Measurements from ENCODE around the gene PRCD.
A peak's percentile ranks its signal among the peaks of the same experiment; 100 is the strongest.

The PRCD gene, protein sequence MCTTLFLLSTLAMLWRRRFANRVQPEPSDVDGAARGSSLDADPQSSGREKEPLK

DNA sequence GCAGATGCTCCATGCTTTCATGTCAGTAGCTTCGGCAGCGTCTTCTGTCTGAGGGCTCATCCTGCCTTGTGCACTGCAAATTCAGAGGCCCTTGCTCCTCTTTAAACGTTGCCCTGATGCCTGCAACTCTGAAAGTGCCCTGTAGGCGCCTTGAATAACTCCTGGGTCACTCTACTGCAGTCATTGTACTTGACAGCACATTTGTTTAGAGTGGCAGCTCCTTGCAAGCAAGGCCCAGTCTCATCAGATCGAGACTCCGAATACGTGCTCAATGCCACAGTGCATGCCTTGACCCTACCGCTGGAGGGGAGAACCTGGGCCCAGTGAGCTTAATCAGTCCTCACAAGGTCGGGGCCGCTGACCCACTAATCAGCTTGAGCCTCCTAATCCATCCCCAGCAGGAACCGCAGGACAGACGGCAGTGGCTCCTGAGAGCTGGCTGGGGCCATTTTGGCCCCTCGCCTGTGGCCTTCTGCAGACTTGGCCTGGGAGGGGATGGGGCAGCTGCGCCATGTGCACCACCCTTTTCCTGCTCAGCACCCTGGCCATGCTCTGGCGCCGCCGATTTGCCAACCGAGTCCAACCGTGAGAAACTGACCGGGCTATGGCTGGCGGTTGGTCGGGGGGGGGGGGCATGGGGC, at the start of gene PRCD:
Gene PRCD, plus strand, starts transcription at position 414 of the 641 bp plus-strand sequence. Its CDS starts 98 bp downstream, at position 512.
- DNase-seq, result no peak

DNA sequence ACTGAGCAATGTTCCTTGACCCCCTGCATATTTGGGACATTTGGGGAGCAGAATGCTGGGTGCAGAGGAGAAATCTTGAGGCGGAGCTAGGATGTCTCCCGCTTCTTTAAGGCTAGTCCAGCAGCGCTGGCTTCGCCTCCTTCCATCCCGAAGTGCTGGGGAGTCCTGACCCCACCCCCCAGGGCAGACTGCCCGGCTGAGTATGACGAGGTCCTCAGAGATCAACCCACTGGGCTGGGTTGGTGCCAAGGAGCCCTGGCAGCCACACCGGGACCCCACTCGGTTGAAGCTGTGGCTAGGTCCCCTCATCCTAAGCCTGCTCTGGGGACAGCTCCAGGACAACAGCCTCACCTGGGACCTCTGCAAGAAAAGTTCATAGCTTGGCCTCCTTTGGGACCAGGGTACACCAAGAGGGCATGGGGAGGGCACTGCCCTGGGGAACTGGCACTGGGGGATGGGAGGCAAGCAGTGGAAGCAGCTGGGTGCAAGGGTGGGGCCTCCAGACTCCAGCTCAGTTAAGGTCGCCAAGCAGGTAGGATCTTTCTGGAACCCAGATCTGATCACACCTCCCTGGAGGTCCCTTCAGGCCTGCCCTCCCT, 49.6 kb upstream of the PRCD start:
- no peak for DNase-seq

DNA sequence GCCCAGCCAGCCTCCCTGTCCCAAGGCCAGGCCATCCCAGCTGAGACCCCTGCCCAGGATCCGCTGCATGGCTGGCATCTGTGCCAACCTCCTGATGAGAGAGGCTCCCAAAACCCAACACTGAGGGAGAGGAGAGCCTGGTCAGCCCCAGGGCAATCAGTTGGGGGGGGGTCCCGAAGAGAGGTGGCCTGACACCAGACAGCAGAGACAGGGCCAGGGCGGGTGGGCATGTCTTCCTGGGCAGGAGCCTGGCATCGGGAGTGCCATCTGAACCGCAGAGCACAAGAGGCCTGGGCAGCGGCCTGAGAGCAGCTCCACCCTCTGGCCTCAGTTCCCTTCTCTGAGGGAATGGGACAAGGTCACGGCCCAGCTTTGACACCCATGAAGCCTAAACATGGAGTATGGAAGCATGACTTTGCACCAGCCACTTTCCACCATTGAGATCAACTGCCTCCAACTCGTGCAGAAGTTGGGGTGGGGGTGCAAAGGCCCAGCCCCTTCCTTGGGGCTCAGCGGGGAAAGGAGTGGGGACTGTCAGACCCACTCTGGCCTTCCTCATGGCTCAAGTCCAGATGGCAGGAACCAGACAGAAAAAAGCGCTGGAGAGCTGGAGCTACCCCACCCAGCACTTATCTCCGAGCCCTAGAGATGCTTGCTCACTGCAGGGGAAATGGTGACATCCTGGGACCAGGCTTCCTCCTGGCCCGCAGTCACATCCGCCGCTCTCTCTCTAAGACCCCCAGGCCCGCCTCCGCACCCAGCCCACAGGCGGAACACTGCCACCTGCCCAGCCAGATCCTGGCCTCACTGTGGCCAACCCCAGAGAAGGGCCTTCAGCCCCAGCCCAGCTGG, 48.3 kb upstream of the PRCD start:
- DNase-seq, result no peak

DNA sequence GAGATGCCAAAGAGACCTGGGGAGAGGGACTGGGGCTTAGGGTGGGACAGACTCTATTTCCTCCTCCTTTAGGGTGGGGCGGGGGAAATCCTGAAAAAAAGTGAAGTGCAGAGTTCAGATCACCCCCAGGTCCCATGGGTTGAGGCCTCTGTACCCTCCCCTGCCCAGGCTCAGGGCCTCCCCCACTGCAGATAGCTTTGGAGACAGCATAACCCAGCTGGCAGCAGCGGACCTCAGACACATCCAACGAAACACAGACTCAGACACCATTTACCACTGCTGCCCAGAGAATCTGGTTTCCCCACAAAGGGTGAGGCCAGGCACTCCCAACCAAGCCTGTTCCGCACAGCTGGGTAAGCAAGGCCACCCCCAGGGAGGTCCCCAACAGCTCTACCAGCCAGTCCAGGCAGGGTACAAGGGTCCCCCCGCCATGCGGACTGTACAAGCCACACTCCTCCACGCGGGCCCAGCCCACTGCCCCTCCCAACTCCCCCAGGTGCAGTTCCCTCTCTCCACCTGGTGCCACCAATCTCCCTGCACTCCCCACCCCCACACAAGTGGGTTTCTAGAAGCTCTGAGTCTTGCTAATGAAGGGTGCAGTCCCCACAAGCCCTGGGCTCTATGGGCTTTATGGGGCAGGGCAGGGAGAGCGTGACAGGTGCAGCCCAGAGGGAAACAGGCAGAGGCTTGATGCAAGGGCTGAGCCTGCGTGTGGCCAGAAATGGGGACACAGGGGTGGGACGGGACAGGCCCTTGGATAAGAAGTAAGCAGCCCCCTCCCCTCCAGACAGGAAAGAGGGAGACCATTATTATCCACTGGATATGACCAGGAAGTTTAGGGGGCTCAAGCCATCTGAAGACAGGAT, 47.5 kb upstream of the PRCD start:
- no peak for DNase-seq

DNA sequence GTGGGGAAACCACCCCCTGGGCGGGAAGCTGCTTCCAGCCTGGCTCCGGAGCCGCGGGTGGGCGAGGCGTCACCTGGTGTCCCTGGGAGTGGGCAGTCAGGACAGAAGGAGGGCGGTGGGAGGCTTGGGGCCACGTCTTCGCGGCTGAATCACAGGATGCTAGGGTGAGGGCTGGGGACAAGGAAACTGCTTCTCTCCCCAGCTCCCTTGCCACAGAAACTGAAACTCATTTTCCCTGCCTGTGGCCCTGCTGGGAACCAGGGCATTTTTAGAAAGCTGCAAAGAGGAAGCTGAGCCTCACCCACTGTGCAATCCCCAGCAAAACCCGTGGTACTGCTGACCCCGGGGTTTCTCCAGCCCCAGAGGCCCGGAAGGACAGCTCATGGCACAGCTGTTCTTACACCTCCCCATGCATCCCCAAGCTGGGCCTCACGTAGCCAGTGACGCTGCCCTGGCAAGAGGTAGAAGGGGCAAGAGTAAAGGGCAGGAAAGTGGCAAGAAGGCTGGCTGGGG, 46.8 kb upstream of the PRCD start:
- DNase-seq, result no peak

DNA sequence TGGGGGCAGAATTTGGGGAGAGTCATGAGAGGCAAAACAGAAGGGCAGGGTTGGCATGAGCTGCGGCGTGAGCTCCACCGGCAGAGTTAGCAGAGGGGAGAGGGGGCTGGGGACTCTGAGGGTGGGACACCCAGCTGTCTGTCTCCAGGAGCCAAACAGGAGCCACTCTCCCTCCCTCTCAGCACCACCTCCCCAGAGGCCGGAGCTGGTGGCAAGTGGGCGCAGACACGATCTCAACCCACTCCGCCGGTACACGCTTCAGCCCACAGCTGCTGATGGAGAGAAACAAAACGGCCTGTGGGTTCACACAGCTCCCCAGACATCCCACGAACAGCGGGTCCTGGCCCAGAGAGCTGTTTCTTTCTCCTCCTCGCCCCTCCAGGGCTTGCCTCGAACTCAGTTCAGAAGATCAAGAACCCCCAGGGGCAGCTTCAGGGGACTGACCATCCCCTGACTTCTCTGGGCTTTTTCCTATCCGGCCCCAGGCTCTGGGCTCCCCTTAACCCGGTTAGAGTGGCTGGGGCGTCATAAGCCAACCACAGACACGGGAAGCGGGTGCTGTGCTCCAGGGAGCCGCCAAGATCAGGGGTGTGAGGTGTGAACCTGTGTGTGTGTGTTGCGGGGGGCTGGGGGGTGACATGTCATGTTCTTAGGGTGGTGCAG, 46.2 kb upstream of the PRCD start:
- no peak for DNase-seq

DNA sequence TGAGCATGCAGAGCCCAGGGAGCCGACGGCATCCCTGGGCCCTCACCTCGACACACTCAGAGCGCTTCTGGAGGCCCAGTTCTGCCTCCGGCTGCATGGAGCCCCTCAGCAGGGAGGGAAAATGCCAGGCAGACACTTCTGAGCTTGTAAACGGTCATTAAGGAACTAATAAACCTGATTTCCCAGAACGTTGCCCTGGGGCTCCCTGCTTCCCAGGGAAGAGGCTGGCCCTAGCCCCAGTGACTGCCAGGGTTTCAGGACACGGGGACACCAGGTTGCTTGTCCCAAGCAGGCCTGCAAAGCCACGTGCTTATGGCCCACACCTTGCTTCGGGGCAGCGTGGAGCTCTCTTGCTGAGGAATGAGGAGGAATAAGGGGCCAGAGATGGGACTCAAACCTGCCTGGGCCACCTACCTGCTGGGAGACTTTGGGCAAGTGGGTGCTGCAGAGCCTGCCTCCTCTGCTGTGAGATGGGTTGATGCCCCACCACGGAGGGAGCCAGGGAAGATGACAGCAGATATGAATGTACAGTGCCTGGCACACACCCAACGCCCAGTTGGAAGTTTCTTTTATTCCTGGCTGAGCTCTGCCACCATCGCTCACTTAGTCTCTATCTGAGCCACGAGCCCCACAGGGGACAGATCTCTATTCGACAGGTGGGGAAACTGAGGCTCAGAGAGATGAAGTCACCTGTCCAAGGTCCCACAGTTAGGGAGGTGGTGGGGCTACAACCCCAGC, 44.0 kb upstream of the PRCD start:
- no peak for DNase-seq

DNA sequence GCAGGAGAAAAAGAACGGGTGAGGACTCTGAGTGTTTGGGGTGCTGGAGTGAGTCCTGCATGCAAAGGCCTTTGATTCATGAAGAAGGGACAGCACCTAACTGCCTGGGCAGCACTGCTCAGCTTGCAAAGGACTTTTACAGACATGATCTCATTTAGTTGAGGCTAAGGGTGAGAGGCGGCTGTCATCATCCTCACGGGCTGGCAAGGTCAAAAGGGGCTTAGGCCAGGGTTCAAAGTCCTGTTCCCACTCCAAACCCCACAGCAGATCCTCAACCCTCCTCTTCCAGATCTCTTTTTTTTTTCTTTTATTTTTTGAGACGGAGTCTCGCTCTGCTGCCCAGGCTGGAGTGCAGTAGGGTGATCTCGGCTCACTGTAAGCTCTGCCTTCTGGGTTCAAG, 43.4 kb upstream of the PRCD start:
- no peak for DNase-seq

DNA sequence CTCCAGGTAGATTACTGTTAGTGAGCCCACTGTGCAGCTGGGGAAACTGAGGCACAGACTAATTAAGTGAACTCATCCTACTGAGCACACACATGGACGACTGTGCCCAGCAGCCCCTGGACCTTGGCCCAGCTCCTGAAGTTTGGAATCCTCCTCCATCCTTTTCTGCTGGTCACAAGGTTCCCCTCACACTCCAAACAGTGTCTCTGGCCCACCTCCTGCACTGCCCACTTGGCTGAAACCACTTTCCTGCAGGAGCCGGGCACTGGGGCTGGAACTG, 42.2 kb upstream of the PRCD start:
- no peak for DNase-seq

DNA sequence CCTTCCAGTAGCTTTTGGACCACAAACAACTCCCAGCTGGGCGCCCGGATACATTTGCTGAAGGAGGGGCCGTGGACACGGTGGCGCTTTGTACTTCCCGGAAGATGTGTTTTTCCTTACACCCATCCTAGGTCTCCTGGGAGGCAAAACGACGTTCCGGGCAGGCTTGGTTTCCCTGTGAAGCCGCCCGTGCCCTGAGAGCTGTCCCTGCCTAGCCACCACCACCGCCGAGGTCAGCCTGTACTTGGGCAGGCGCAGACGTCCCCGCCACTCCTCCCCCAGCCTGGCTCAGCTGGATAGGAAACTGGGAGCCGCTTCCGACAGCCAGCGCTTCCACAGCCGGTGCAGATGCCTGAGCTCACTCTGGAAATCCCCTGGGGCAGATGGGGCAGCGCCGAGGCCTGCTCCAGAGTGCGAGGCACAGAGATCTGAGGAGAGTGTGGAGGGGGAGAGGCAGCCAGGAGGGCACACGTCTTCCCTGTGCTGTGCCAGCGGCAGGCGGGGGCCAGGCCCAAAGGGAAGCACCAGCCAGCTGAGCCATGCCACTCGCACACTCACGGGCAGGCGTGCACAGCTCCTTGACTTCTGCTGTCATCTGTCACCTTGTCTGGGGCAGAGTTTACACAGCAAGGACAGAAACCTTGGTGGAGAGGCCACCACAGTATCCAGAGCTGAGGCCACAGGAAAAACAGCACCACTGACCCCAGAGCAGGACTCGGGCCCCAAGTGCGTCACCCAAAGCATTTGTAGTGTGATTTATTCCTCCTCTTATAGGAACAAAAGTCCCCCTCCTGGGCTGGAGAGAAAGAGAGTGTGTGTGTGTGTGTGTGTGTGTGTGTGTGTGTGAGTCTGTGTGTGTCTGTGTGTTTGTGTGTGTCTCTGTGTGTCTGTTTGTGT, 41.6 kb upstream of the PRCD start:
- no peak for DNase-seq

DNA sequence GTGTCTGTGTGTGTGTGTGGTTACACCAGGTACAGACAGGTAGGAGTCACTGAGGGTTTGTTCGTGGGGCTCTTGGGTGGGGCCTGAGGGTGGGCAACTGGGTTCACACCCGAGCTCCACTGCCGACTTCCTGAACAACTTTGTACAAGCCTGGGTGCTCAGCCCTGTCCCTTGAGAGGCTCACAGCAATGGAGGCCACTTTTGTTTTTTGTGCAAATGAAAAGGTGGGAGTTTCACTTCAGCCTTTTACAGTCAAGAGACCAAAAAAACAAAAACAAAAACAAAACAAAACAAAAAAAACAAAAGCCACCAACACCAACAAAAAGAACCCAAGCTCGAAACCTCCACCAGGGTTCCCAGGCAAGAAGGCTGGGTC, 41.0 kb upstream of the PRCD start:
- DNase-seq, result no peak

DNA sequence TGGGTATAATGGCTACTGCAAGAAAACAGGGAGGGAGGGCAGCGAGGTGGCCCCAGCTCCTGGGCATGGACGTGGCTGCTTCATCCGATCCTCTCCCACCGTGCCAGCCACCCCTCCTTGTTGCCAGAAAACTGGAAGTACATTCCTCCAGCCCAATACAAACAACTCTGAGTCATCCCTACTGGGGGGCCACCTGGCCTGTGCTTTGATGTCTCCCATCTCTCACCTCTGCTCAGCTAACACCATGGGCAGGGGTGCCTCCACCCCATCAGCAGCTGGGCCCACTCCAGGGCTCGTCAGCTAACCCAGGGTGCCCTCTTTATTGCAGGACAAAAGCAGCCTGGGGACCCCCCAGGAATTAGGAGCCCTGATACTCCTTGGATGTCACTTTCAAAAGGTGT, 40.6 kb upstream of the PRCD start:
- DNase-seq, result no peak

DNA sequence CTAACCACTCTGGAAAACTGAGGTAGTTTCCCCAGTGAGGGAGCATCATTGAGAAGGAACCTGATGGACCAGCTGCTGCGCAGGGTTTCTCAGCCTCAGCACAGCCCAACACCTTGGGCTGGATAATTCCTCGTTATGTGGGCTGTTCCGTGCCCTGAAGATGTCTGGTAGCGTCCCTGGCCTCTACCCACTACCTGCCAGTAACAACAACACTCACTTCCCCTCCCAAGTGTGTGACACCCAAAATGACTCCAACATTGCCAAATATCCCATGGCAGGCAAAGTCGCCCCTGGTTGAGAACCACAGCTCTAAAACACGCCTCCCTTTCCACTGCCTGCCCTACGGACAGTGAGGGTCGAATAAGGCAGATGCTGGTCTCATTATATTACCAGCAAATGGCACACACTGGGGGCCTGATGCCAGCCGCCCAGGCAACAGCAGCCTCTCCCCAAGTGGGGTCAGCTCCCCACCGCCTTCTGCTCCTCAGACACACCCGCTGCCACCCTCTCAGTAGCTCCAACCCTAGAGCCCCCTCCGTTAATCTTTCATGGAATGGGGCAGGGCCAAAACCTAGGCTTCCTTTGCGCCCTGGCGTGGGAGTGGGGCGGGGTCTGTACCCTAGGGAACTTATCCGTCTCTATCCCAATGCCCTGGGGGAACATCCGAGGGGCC, 39.6 kb upstream of the PRCD start:
- no peak for DNase-seq

DNA sequence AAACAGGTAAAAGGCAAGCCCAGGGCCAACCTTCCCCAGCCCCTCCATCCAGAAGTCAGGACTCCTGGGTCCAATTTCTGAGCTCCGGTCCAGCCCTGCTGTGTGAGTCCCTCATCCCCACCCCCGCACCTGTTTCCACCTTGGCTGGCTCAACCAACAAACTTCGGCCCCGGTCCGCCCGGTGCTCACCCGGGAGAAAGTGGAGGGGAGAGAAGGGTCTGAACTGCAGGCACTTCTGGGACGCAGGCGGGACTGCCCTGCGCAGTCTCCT, 39.2 kb upstream of the PRCD start:
- no peak for DNase-seq

DNA sequence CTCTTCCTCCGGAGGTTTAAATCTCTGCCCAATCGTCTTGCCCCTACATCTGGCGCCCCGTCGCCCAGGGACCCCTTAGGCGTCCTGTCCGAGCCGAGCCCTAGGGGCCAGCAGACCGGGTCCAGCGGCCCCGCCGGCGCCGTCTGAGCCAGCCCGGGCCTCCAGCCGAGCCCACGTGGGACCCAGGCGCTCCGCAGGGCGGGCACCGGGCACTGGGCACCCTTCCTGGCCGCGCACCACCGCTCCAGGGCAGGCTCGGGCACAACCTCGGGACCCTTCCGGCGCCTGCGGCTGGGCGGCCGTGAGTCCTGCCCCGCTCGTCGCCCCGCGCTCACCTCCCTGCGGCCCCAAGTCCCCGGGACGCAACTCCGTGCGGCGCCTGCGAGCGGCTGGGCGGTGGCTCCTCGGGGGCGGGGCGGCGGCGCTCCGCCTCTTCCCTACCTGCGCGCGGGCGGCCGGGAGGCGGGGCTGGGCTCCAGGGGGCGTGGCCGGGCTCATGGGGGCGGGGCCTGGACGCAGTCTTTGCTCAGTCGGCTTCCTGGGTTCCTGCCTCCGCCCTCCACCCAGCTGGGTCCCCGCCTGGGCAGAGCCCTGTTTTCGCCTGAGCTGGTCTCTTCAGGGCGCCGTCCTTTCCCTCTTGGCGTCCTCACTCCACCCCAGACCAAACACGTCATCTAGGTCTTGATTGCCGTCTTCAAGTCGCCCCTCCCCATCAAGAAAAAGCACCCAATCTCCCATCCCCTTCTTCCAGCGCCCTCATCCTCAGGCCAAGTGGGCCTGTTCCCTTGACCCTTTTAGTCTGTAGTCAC, 38.6 kb upstream of the PRCD start, which contains the start of gene RHBDF2:
Gene RHBDF2, minus strand, starts transcription at position 406 of the 809 bp plus-strand sequence. CDS start 19,899 bp downstream, outside the sequence.
- DNase-seq, result peak; percentile 94

DNA sequence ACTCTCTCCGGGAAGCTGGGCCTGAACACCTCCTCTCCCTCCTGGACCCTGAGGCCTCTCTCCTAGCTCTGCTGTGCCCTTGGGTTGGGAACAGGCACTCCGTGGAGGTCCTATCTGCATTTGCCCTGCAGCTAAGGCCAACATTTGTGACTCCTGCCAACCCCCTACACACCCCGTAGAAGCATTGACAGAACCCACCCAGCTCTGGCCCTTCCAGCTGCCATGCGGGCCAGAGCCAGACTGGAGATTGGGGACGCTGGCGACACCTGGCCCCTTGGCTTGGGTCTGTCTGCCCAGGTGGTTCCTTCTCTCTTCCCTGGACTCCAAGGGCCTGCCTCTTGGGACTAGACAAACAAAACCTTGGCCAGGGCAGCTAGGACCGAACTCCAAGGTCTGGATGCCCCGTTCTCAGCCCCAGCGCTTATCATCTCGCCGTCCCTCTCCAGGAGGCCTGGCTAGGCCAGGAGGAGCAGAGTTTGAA, 38.0 kb upstream of the PRCD start:
- no peak for DNase-seq

DNA sequence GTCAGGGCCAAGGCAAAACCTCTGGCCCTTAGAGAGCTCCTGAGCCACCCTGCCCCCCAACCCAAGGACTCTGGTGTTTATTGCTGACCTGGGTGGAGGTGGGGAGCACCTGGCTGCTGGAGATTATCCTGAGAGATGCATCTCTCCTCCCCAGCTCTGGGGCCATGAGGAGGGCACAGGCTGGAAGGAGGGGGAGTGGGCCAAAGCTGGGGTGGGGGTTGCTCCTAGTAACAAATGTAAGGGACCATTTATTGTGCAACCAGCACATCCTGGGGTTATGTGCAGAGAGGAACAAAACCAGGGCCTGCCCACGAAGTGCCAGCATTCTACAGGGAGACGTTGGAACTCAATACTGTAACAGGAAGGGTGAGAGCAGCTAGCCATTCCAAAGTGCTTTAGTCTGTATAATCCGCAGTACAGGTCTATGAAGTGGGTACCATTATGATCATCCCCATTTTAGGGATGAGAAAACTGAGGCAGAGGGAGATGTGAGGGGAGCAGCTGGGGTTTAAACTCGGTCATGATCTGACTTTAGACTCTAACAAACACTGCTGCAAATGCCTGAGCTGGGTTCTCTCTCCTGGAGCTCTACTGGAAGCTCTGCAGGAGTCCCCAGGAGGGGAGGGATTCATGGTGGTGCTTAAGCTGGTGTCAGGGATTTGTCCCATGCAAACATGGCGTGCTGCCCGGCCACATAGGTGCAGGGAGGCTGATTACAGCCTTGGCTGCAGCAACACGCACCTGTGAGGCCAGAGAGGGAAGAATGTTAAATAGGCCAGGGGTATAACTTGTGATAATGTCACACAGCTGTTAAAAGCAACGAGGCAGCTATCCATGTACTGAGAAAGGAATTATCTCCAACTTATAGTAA, 37.3 kb upstream of the PRCD start:
- DNase-seq, result no peak

DNA sequence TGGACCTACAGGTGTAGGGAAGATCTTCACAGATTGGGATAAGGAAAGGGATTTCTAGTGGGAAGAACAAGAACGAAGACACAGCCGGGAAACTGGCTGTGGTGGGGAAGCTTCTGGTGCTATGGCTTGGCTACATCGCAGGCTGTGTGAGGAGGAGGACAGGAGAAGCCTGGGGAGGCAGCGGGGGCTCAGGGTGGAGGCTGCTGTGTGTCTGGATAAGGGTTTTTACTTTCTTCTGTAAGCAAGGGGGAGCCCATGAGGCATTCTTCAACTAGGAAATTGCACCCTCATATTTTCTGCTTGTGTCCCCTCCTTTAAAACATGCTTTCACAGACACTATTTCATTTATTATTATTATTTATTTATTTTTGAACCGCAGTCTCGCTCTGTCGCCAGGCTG, 35.7 kb upstream of the PRCD start:
- DNase-seq, result no peak
